Measurements from ENCODE around the gene BCL2L1. TPM values are rescaled to one million over a fixed set of nuclear protein-coding genes. Genes with fewer than 3 reads are reported as not detected.
A peak's percentile ranks its signal among the peaks of the same experiment; 100 is the strongest.

The BCL2L1 gene
- polyA plus RNA-seq, 1 of the 3 experiments (the other 2 are of a cell fraction): 99.9 TPM

DNA sequence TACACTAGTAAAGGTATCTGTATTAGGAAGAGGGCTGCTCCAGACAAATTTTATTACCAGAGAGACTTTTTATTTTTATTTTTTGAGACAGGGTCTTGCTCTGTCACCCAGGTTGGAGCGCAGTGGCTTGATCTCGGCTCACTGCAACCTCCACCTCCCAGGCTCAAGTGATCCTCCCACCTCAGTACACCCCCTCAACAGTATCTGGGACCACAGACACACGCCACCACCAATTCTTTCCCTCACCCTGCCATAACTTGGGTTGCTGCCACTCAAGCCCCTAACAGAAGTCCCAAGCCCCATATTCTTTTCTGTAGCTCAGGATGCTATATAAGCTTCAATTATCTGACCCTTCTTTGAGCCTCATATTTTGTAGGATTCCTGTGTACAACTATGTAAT, 6.9 kb downstream of the BCL2L1 start:
- H3K9me2 ChIP-seq: no peaks in the 10 kb centered on the region
- H3K9ac ChIP-seq: no peak overlapping the region; the same call in 1 of the 2 replicates
- peak overlapping the region; percentile 97 for H3K4me2 ChIP-seq
- H3K4me3 ChIP-seq (ENCODE audit: low read depth in 2 of 2, low read length in 1 of 2): no peak overlapping the region
- H3K27me3 ChIP-seq (ENCODE audit: insufficient read depth): no peaks in the 10 kb centered on the region
- peaks cover 38% of the 10 kb centered on the region for H3F3A ChIP-seq (replicated peaks; ENCODE audit: insufficient read depth)
- 75% methylated on average over 3 of the region's 3 CpGs for WGBS (ENCODE audit: low lambda C conversion rate)
- ChIA-PET POLR2A (no interaction called here), CTCF (interaction anchor here (11.2 kb wide), 1 partner anchor 58 kb away, joined by 288 read pairs; no protein-coding TSS in a partner anchor)
- H4K20me1 ChIP-seq (ENCODE audit: insufficient read depth): no peaks in the 10 kb centered on the region
- peaks cover 88% of the 10 kb centered on the region for H3K79me2 ChIP-seq (ENCODE audit: insufficient read depth)
- peaks cover 50 to 64% of the 10 kb centered on the region in 2 experiments for H3K36me3 ChIP-seq (replicated peaks in 1 of 2; ENCODE audit: control insufficient read depth in 1 of 2, insufficient read depth in 2 of 2, low read length in 1 of 2)
- no peak overlapping the region for H2AFZ ChIP-seq (ENCODE audit: low read depth)
- H3K9me3 ChIP-seq: no peaks in the 10 kb centered on the region
- no peak for TF ChIP-seq ELF1 (IDR thresholded peaks at IDR 0.05)
- no peak for TF ChIP-seq MXI1 (IDR thresholded peaks at IDR 0.05; ENCODE audit: low read depth, low read length)
- no peak for TF ChIP-seq YY1 (IDR thresholded peaks at IDR 0.05; ENCODE audit: low read depth)
- no peak for TF ChIP-seq CHD2 (IDR thresholded peaks at IDR 0.05; ENCODE audit: low read length, partially characterized antibody)
- no peak for TF ChIP-seq POLR2AphosphoS5 (IDR thresholded peaks at IDR 0.05; ENCODE audit: low read depth, low read length)
- TF ChIP-seq, protein P1, sequence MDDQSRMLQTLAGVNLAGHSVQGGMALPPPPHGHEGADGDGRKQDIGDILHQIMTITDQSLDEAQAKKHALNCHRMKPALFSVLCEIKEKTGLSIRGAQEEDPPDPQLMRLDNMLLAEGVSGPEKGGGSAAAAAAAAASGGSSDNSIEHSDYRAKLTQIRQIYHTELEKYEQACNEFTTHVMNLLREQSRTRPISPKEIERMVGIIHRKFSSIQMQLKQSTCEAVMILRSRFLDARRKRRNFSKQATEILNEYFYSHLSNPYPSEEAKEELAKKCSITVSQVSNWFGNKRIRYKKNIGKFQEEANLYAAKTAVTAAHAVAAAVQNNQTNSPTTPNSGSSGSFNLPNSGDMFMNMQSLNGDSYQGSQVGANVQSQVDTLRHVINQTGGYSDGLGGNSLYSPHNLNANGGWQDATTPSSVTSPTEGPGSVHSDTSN (IDR thresholded peaks at IDR 0.05): no peak
- no peak for TF ChIP-seq RFX5 (IDR thresholded peaks at IDR 0.05; ENCODE audit: low read length)
- TF ChIP-seq TAF1 (IDR thresholded peaks at IDR 0.05; ENCODE audit: borderline replicate concordance, low read depth, low read length): no peak
- no peak for TF ChIP-seq NRF1 (IDR thresholded peaks at IDR 0.05; ENCODE audit: low read depth, low read length)
- TF ChIP-seq MEF2A (IDR thresholded peaks at IDR 0.05; ENCODE audit: borderline replicate concordance, low read depth): no peak
- no peak for TF ChIP-seq NFIC (IDR thresholded peaks at IDR 0.05; ENCODE audit: borderline replicate concordance)
- no peak for TF ChIP-seq JUND (IDR thresholded peaks at IDR 0.05)
- TF ChIP-seq FOXJ3 (CRISPR knock-in tag; IDR thresholded peaks at IDR 0.05): no peak
- TF ChIP-seq, protein P2, sequence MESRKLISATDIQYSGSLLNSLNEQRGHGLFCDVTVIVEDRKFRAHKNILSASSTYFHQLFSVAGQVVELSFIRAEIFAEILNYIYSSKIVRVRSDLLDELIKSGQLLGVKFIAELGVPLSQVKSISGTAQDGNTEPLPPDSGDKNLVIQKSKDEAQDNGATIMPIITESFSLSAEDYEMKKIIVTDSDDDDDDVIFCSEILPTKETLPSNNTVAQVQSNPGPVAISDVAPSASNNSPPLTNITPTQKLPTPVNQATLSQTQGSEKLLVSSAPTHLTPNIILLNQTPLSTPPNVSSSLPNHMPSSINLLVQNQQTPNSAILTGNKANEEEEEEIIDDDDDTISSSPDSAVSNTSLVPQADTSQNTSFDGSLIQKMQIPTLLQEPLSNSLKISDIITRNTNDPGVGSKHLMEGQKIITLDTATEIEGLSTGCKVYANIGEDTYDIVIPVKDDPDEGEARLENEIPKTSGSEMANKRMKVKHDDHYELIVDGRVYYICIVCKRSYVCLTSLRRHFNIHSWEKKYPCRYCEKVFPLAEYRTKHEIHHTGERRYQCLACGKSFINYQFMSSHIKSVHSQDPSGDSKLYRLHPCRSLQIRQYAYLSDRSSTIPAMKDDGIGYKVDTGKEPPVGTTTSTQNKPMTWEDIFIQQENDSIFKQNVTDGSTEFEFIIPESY (IDR thresholded peaks at IDR 0.05; ENCODE audit: borderline replicate concordance, low read depth): no peak
- TF ChIP-seq, protein P3, sequence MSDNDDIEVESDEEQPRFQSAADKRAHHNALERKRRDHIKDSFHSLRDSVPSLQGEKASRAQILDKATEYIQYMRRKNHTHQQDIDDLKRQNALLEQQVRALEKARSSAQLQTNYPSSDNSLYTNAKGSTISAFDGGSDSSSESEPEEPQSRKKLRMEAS (IDR thresholded peaks at IDR 0.05; ENCODE audit: low read depth): no peak
- peaks cover 55 to 65% of the 10 kb centered on the region in 2 experiments for H3K4me1 ChIP-seq (ENCODE audit: control insufficient read depth in 1 of 2, insufficient read depth in 2 of 2, low read depth in 1 of 2, low read length in 1 of 2)
- H3K27ac ChIP-seq (ENCODE audit: low read depth in 2 of 2, low read length in 1 of 2): peak overlapping the region in 1 of 2 experiments; percentile 99; a peak in 3 of 4 replicates
- DNase-seq: no peak

Data from SK-N-SH (cell line).